LNCAP (cell line): ENCODE results near the gene ADGRF4.

Source experiments
- TF ChIP-seq, protein P1 (sequence below): fragments of 450-650 bp; IDR thresholded peaks from 2 replicates; pipeline ENCODE4 v1.5.1; 2017; ENCODE audit warnings: mild to moderate bottlenecking

The ADGRF4 gene

DNA sequence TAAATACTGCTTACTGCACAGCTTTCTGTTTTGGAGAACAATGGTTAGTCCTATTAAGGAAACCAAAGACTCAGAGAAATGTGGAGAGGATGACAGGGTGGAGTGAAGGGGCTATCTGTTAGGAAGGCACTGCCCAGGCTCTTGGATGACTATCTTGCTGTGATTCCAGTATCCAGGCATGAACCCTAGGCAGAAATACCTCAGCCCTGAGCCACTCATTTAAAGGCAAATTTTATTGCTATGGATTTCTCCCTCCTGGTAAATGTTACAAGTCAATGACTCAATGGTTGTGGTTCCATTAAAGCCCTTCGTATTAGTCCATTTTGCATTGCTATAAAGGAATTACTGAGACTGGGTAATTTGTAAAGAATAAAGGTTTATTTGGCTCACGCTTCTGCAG lies 25.9 kb downstream of the ADGRF4 start:
- TF ChIP-seq, protein P1, sequence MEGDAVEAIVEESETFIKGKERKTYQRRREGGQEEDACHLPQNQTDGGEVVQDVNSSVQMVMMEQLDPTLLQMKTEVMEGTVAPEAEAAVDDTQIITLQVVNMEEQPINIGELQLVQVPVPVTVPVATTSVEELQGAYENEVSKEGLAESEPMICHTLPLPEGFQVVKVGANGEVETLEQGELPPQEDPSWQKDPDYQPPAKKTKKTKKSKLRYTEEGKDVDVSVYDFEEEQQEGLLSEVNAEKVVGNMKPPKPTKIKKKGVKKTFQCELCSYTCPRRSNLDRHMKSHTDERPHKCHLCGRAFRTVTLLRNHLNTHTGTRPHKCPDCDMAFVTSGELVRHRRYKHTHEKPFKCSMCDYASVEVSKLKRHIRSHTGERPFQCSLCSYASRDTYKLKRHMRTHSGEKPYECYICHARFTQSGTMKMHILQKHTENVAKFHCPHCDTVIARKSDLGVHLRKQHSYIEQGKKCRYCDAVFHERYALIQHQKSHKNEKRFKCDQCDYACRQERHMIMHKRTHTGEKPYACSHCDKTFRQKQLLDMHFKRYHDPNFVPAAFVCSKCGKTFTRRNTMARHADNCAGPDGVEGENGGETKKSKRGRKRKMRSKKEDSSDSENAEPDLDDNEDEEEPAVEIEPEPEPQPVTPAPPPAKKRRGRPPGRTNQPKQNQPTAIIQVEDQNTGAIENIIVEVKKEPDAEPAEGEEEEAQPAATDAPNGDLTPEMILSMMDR, result no peak

DNA sequence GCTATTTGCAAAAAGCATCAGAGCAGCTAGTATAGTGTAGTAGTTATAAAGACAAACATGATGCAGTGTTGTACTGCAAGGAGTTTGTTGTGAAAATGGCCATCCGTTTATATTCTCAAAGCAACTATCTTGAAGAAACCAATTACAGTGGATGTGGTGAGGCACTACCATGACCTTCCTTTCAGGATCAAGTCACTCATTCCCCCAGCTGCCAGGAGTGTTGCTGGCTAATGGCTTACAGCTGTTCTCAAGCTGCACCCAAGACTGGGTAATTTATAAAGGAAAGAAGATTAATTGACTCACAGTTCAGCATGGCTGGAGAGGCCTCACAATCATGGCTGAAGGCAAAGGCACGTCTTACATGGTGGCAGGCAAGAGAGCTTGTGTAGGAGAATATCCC lies 29.0 kb downstream of the ADGRF4 start:
- TF ChIP-seq, protein P1, result no peak

GRCh38 chr6:47729019-47729418 lies 30.6 kb downstream of the ADGRF4 start:
- TF ChIP-seq, protein P1, result no peak

- TF ChIP-seq, protein P1, result no peak
Measured at GRCh38 chr6:47729457-47729856, 31.1 kb downstream of the ADGRF4 start.

DNA sequence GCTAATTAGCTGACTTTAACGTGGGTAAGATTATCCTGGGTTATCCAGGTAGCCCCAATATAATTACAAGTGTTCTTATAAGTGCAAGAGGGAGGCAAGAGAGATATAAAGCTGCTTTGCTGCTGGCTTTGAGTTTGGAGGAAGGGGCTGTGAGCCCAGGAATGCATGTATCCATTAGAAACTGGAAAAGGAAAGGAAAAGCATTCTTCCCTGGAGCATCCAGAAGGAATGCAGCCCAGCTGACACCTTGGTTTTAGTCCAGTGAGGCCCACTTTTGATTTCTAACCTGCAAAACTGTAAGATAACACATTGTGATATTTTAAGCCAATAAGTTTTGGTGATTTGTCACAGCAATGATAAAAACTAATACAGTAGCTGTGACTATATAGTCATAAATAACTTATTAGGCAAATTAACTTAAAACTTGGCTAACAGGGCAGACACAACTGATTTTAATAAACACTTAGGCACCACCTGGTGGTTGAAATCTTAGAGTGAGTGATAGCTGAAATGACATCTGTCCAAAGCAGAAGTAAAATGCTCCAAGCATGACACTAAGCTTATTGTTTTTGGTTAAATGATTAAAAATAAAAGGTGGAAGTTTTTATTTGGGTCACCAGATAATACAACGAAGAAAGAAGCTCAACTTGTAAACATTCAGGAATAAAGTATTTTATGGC lies 35.6 kb downstream of the ADGRF4 start:
- TF ChIP-seq, protein P1, result peak; percentile 59

- TF ChIP-seq, protein P1, result no peak
Measured at GRCh38 chr6:47734831-47735481, 36.6 kb downstream of the ADGRF4 start.

DNA sequence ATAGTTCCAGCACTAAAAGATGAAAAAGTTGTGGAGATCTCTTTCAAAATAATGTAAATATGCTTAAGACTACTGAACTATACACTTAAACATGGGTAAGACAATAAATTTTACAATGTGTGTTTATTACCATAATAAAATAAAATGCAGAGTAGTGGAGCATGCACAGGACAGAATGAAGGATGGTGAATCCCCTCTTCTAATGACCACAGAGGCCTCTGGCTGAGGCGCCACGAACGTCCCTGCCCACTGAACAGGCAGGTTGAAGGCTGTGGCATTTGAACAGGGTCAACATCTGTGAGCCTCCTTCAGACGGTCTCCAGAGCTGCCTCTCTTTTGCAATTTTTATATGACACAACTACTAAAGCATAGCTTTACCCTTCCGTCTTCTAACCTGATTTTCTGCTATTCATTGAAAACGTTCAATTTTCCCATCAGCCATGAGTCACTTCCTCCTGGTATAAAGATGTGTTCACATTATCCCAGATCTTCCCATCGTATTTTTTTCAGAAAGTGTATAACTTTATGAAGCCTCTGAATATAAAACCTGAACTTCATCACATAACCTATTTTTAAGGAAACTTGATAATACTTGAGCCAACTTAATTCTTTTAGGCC lies 37.8 kb downstream of the ADGRF4 start:
- TF ChIP-seq, protein P1, result no peak
